B cell (primary cell): ENCODE data around the gene CA5A. TPM values are rescaled to one million over a fixed set of nuclear protein-coding genes. Genes with fewer than 3 reads are reported as not detected.
"Not testable (repeated sequence)": the region's sequence is repeated elsewhere in the genome, so short reads cannot be mapped to it uniquely, and the experiment has no call there.

Experiments
- ATAC-seq: fragments of 200-7000 bp; cut with Tn5 transposase; one replicate; pipeline ENCODE4 v1.10.0; 2021; ENCODE audit warnings: low read depth, mild to moderate bottlenecking, moderate number of reproducible peaks, moderate library complexity
- CTCF ChIA-PET: fragments of 350-600 bp; sonication (Branson Sonifier 250); formaldehyde crosslinking; loops from one replicate; lab custom pipeline; 2021; ENCODE audit warnings: antibody characterized with exemption, inconsistent platforms; lab: Charles Lee
- POLR2A ChIA-PET: fragments of 350-600 bp; sonication (Branson Sonifier 250); formaldehyde crosslinking; loops from one replicate; lab custom pipeline; 2021; ENCODE audit warnings: antibody characterized with exemption; lab: Charles Lee
- DNase-seq: peaks from one replicate; pipeline ENCODE4 v3.0.0; 2013
- H2AFZ ChIP-seq: 2 replicates; pipeline ENCODE4 v1.6.1; 2012; ENCODE audit warnings: mild to moderate bottlenecking, low read depth, low read length; ENCODE audit not compliant: insufficient read depth, poor library complexity, severe bottlenecking
- H3K27ac ChIP-seq, 2 donors: 1 replicate in 1 of 2; 2 replicates in 1 of 2; pipeline ENCODE4 v1.5.1; 2012 to 2013; ENCODE audit warnings: low read length in 2 of 2, mild to moderate bottlenecking in 2 of 2, moderate library complexity in 1 of 2
- H3K27me3 ChIP-seq, 4 experiments: fragments of 200-600 bp in 1 of 4; sonication (generic) in 1 of 4; replicated peaks in 1 of 4; 1 replicate in 2 of 4; 2 replicates in 2 of 4; pipeline versions ENCODE4 v1.6.1 to v1.7.0; 2013 to 2016; ENCODE audit warnings: low read length in 3 of 4, mild to moderate bottlenecking in 2 of 4, mixed read lengths in 1 of 4, moderate library complexity in 1 of 4; ENCODE audit not compliant: insufficient read depth in 4 of 4, control insufficient read depth in 3 of 4; ENCODE audit errors: control extremely low read depth in 1 of 4
- H3K36me3 ChIP-seq, 2 experiments: replicated peaks in 1 of 2; 1 replicate in 1 of 2; 2 replicates in 1 of 2; pipeline versions ENCODE4 v1.6.1 to v1.7.1; 2013; ENCODE audit warnings: low read length in 1 of 2; ENCODE audit not compliant: insufficient read depth in 2 of 2, control insufficient read depth in 1 of 2; ENCODE audit errors: control extremely low read depth in 1 of 2, extremely low read depth in 1 of 2
- H3K4me1 ChIP-seq, 2 donors: fragments of 200-600 bp in 1 of 2; sonication (generic) in 1 of 2; 1 replicate in 1 of 2; 2 replicates in 1 of 2; pipeline versions ENCODE4 v1.5.1 to v1.6.1; 2013 to 2017; ENCODE audit warnings: low read length in 2 of 2; ENCODE audit not compliant: control insufficient read depth in 2 of 2, insufficient read depth in 2 of 2
- H3K4me2 ChIP-seq: replicated peaks from 2 replicates; pipeline ENCODE3; 2012; ENCODE audit warnings: mild to moderate bottlenecking, low read depth, low read length; ENCODE audit not compliant: poor library complexity, severe bottlenecking
- H3K4me3 ChIP-seq, 5 experiments: fragments of 200-600 bp in 1 of 5; sonication (generic) in 1 of 5; 1 replicate in 3 of 5; 2 replicates in 2 of 5; pipeline versions ENCODE4 v1.5.1 to v1.7.0; 2011 to 2016; ENCODE audit warnings: low read length in 4 of 5, mild to moderate bottlenecking in 4 of 5, low read depth in 2 of 5, control low read depth in 1 of 5, moderate library complexity in 1 of 5; ENCODE audit not compliant: insufficient read depth in 1 of 5; ENCODE audit errors: control extremely low read depth in 1 of 5, extremely low read depth in 1 of 5
- H3K79me2 ChIP-seq: fragments of 200-600 bp; sonication (generic); one replicate; pipeline ENCODE4 v1.6.0; 2016; ENCODE audit warnings: low read length; ENCODE audit not compliant: control insufficient read depth, insufficient read depth
- H3K9ac ChIP-seq: fragments of 200-600 bp; sonication (generic); 2 replicates; pipeline ENCODE4 v1.6.1; 2017; ENCODE audit warnings: mild to moderate bottlenecking, low read length, moderate library complexity
- H3K9me3 ChIP-seq, 3 donors: one replicate each; pipeline versions ENCODE4 v1.6.1 to v1.7.1; 2013; ENCODE audit warnings: low read length in 2 of 3; ENCODE audit not compliant: control insufficient read depth in 2 of 3, insufficient read depth in 1 of 3; ENCODE audit errors: control extremely low read depth in 1 of 3
- H4K20me1 ChIP-seq: 2 replicates; pipeline ENCODE4 v1.6.0; 2012; ENCODE audit warnings: mild to moderate bottlenecking, low read length; ENCODE audit not compliant: insufficient read depth, control insufficient read depth, poor library complexity, severe bottlenecking
- H3K27ac Mint-ChIP-seq: one replicate; pipeline ENCODE4 v1.8.0; 2021; ENCODE audit warnings: mixed read lengths
- H3K27me3 Mint-ChIP-seq: one replicate; pipeline ENCODE4 v1.8.0; 2021; ENCODE audit warnings: mixed read lengths
- H3K4me1 Mint-ChIP-seq: one replicate; pipeline ENCODE4 v1.8.0; 2021; ENCODE audit warnings: mixed read lengths
- H3K4me3 Mint-ChIP-seq: one replicate; pipeline ENCODE4 v1.8.0; 2021; ENCODE audit warnings: mixed read lengths
- H3K9me3 Mint-ChIP-seq: one replicate; pipeline ENCODE4 v1.8.0; 2022; ENCODE audit warnings: mixed read lengths; ENCODE audit not compliant: insufficient read depth
- EZH2 ChIP-seq: IDR thresholded peaks from 2 replicates; pipeline ENCODE4 v1.6.1; 2012; ENCODE audit warnings: borderline replicate concordance, low read depth, mild to moderate bottlenecking, moderate library complexity, low read length; ENCODE audit not compliant: insufficient read depth, poor library complexity, severe bottlenecking
- WGBS: methylation state at CpG from one replicate; pipeline ENCODE4 v1.1.5; 2013; ENCODE audit warnings: missing lambda C conversion rate; ENCODE audit not compliant: insufficient coverage; 5-methylcytosine and 5-hydroxymethylcytosine counted together
- intact Hi-C: fragments of 100-400 bp; cut with micrococcal nuclease; formaldehyde crosslinking; loops from one replicate; pipeline ENCODE4 v1.10.0; 2022
- polyA minus RNA-seq: library from RNA; depleted of rRNA, polyadenylated mRNA; stranded (reverse); fragments of >200 nt; gene quantifications from 2 replicates; pipeline ENCODE4 v1.2.3, GENCODE V29; 2012
- polyA plus RNA-seq: library from polyadenylated mRNA; depleted of rRNA; stranded (reverse); fragments of >200 nt; gene quantifications from 2 replicates; pipeline ENCODE4 v1.2.3, GENCODE V29; 2012
- total RNA-seq, 2 donors: library from RNA; stranded (reverse); fragments of 120-200 nt in 1 of 2; gene quantifications; 1 replicate in 1 of 2; 2 replicates in 1 of 2; pipeline versions ENCODE4 v1.2.3 to v1.2.4, GENCODE V29; 2013 to 2022
- TF ChIP-seq, protein P1 (sequence below): fragments of 200-600 bp; IDR thresholded peaks from one replicate; pipeline ENCODE4 v1.8.0; 2022; ENCODE audit warnings: antibody characterized with exemption, mild to moderate bottlenecking

The CA5A gene
- 0.27 TPM in 1 of 2 replicates, not detected in the other for total RNA-seq
- total RNA-seq (2013) = not detected
- polyA plus RNA-seq = not detected in 2 replicates
- not detected in 2 replicates for polyA minus RNA-seq

DNA sequence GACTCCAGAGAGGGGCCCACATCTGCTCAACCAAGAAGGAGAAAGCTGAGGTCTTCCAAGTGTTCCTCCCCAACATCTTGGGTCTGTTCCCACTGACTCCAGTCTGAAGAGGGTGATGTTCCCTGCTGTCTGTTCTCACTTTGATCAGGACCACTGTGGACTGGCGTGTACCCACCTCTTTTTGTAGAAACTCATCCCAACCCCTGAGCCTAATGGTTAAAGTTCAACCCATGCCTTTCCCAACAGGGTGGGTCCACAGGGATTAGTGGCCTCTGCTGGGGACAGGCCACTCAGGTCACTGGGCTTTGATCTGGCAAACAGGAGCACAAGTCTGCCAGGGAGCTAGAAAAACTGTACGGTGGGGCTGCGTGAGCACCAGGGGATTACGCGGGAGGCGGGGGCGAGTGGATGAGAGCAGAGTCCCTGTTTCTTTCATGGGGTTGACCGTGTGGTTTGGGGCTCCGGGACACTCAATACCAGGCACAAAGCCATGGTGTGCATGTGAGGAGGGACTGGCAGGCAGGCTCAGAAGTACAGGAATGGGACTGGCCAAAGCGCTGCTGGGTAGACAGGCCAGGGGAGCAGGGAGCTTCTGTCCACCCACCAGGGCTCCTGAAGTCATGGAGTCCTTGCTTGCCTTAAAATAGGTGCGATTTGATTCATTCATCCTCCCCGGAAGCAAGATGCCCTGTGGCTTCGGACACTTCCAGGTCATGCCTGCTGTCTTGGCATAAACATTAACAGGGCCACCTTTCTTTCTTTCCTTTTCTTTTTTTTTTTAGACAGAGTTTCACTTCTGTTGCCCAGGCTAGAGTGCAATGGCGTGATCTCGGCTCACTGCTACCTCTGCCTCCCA is at the start of gene CA5A:
Gene CA5A (minus strand): TSS at position 155 of the 856 bp plus-strand sequence. CDS start 79 bp downstream, at position 76.
- intact Hi-C loops = no loop called here
- ATAC-seq = no peak
- no peak for TF ChIP-seq EZH2
- TF ChIP-seq, protein P1, sequence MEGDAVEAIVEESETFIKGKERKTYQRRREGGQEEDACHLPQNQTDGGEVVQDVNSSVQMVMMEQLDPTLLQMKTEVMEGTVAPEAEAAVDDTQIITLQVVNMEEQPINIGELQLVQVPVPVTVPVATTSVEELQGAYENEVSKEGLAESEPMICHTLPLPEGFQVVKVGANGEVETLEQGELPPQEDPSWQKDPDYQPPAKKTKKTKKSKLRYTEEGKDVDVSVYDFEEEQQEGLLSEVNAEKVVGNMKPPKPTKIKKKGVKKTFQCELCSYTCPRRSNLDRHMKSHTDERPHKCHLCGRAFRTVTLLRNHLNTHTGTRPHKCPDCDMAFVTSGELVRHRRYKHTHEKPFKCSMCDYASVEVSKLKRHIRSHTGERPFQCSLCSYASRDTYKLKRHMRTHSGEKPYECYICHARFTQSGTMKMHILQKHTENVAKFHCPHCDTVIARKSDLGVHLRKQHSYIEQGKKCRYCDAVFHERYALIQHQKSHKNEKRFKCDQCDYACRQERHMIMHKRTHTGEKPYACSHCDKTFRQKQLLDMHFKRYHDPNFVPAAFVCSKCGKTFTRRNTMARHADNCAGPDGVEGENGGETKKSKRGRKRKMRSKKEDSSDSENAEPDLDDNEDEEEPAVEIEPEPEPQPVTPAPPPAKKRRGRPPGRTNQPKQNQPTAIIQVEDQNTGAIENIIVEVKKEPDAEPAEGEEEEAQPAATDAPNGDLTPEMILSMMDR = no peak

DNA sequence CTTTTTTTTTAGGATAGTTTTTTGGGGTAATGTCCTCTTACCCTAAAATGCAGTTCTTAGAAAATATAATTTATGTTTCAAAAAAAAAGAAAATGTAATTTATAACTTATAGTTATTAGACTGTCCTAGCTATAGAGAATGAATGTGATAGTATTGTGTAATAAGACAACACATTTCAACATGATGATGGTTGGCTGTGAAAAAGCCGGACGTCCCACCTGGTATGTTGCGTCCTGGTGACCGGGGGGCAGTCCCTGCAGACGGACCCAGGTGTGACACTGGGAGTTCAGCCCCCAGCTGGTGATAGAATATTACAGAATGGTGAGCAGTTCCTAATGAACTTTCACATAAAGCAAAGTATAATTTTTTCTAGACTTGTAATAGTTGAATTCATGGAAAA is 49.2 kb upstream of the CA5A start:
- H3K27me3 Mint-ChIP-seq, H3K27me3 ChIP-seq, H3K9ac ChIP-seq, H2AFZ ChIP-seq, POLR2A ChIA-PET, H3K9me3 Mint-ChIP-seq, H3K9me3 ChIP-seq, H3K4me2 ChIP-seq, ATAC-seq, DNase-seq, H3K4me1 ChIP-seq, H3K4me3 Mint-ChIP-seq, H3K27ac ChIP-seq, H4K20me1 ChIP-seq, H3K4me3 ChIP-seq, intact Hi-C loops, H3K79me2 ChIP-seq: not testable (repeated sequence)
- peaks cover 30% of the 10 kb centered on the region for H3K4me1 Mint-ChIP-seq
- WGBS = no CpG with 5 or more reads among the region's 5 CpGs
- H3K36me3 ChIP-seq = peaks cover 2 to 45% of the 10 kb centered on the region in 2 experiments
- CTCF ChIA-PET = interaction anchor here (0.5 to 1.7 kb wide), 2 partner anchors 29 to 215 kb away, joined by 3 to 5 read pairs; no protein-coding TSS in a partner anchor
- H3K27ac Mint-ChIP-seq = peak overlapping the region; percentile 68

More for the DNA sequence above, at the start of gene CA5A:
- peaks cover 0 to 2% (median 0%) of the 10 kb centered on the region in 3 donors for H3K9me3 ChIP-seq
- WGBS = 92% methylated on average over 14 of the region's 15 CpGs
- H3K27ac ChIP-seq = no peak within 1 kb of the TSS
- peaks cover 0 to 7% of the 10 kb centered on the region in 2 donors for H3K4me1 ChIP-seq
- Mint-ChIP-seq H3K4me1 (peaks cover 5% of the 10 kb centered on the region), H3K9me3 (no peaks in the 10 kb centered on the region), H3K4me3 (no peak within 1 kb of the TSS), H3K27me3 (peaks cover 16% of the 10 kb centered on the region), H3K27ac (no peak within 1 kb of the TSS)
- ChIA-PET POLR2A (no interaction called here), CTCF (no interaction called here)
- no peak within 1 kb of the TSS for H3K4me3 ChIP-seq
- H3K9ac ChIP-seq = no peak within 1 kb of the TSS
- no peak for DNase-seq
- H3K4me2 ChIP-seq = no peak within 1 kb of the TSS
- no peaks in the 10 kb centered on the region for H4K20me1 ChIP-seq
- H3K36me3 ChIP-seq = no peaks in the 10 kb centered on the region
- H3K79me2 ChIP-seq = no peaks in the 10 kb centered on the region
- no peak within 1 kb of the TSS for H2AFZ ChIP-seq
- H3K27me3 ChIP-seq = no peaks in the 10 kb centered on the region
